ENCODE measurements around the gene ZNF777.

GRCh38 chr7:149479568-149479967 lies 18.7 kb upstream of the ZNF777 start:
- no peak for TF ChIP-seq SP1 (CRISPR knock-in tag; conservative IDR thresholded peaks at IDR 0.05)
- TF ChIP-seq CTCF (IDR thresholded peaks at IDR 0.05) = no peak
- no peak for TF ChIP-seq ERG (CRISPR knock-in tag; IDR thresholded peaks at IDR 0.05)
- TF ChIP-seq NR2C2 (CRISPR knock-in tag; IDR thresholded peaks at IDR 0.05) = no peak
- no peak for TF ChIP-seq MYBL2 (CRISPR knock-in tag; IDR thresholded peaks at IDR 0.05)
- no peak for TF ChIP-seq FOXP4 (CRISPR knock-in tag; IDR thresholded peaks at IDR 0.05)
- no peak for TF ChIP-seq ZNF121 (CRISPR knock-in tag; IDR thresholded peaks at IDR 0.05)
- no peak for TF ChIP-seq MLX (CRISPR knock-in tag; IDR thresholded peaks at IDR 0.05)
- TF ChIP-seq MAX (CRISPR knock-in tag; IDR thresholded peaks at IDR 0.05) = no peak

All from WTC11 (cell line).